ENCODE results near the gene GRID1.

The GRID1 gene

GRCh38 chr10:85603151-85603940 lies 763.2 kb downstream of the GRID1 start:
- Histone ChIP-seq H3K27ac (ENCODE audit: low read depth in 2 of 2, low read length in 2 of 2) (no peak overlapping the region), H3K4me3 (ENCODE audit: low read length in 2 of 2) (no peak overlapping the region), H3K9me3 (ENCODE audit: control insufficient read depth in 2 of 2, low read length in 2 of 2) (no peaks in the 10 kb centered on the region), H3K9ac (ENCODE audit: low read depth in 1 of 2, low read length in 2 of 2) (no peak overlapping the region), H3K27me3 (ENCODE audit: control insufficient read depth in 2 of 2, insufficient read depth in 2 of 2, low read length in 2 of 2) (no peaks in the 10 kb centered on the region), H3K36me3 (ENCODE audit: control insufficient read depth in 2 of 2, insufficient read depth in 2 of 2, low read length in 2 of 2) (no peaks in the 10 kb centered on the region), H3K4me1 (ENCODE audit: control insufficient read depth in 2 of 2, insufficient read depth in 2 of 2, low read length in 2 of 2) (no peaks in the 10 kb centered on the region)

- Histone ChIP-seq H3K4me1 (ENCODE audit: control insufficient read depth in 2 of 2, insufficient read depth in 2 of 2, low read length in 2 of 2) (no peaks in the 10 kb centered on the region), H3K4me3 (ENCODE audit: low read length in 2 of 2) (no peak overlapping the region), H3K27me3 (ENCODE audit: control insufficient read depth in 2 of 2, insufficient read depth in 2 of 2, low read length in 2 of 2) (no peaks in the 10 kb centered on the region), H3K36me3 (ENCODE audit: control insufficient read depth in 2 of 2, insufficient read depth in 2 of 2, low read length in 2 of 2) (no peaks in the 10 kb centered on the region), H3K27ac (ENCODE audit: low read depth in 2 of 2, low read length in 2 of 2) (no peak overlapping the region), H3K9me3 (ENCODE audit: control insufficient read depth in 2 of 2, low read length in 2 of 2) (no peaks in the 10 kb centered on the region), H3K9ac (ENCODE audit: low read depth in 1 of 2, low read length in 2 of 2) (no peak overlapping the region)
Measured at GRCh38 chr10:85602713-85603112, 763.9 kb downstream of the GRID1 start.

GRCh38 chr10:85602306-85602705 lies 764.3 kb downstream of the GRID1 start:
- H3K9me3 ChIP-seq (ENCODE audit: control insufficient read depth in 2 of 2, low read length in 2 of 2), result no peaks in the 10 kb centered on the region
- H3K4me3 ChIP-seq (ENCODE audit: low read length in 2 of 2), result no peak overlapping the region
- no peak overlapping the region for H3K27ac ChIP-seq (ENCODE audit: low read depth in 2 of 2, low read length in 2 of 2)
- H3K9ac ChIP-seq (ENCODE audit: low read depth in 1 of 2, low read length in 2 of 2), result no peak overlapping the region
- H3K36me3 ChIP-seq (ENCODE audit: control insufficient read depth in 2 of 2, insufficient read depth in 2 of 2, low read length in 2 of 2), result no peaks in the 10 kb centered on the region
- no peaks in the 10 kb centered on the region for H3K4me1 ChIP-seq (ENCODE audit: control insufficient read depth in 2 of 2, insufficient read depth in 2 of 2, low read length in 2 of 2)
- no peaks in the 10 kb centered on the region for H3K27me3 ChIP-seq (ENCODE audit: control insufficient read depth in 2 of 2, insufficient read depth in 2 of 2, low read length in 2 of 2)

- no peak overlapping the region for H3K4me3 ChIP-seq (ENCODE audit: low read length in 2 of 2)
- H3K9me3 ChIP-seq (ENCODE audit: control insufficient read depth in 2 of 2, low read length in 2 of 2), result no peaks in the 10 kb centered on the region
- H3K9ac ChIP-seq (ENCODE audit: low read depth in 1 of 2, low read length in 2 of 2), result no peak overlapping the region
- H3K27ac ChIP-seq (ENCODE audit: low read depth in 2 of 2, low read length in 2 of 2), result no peak overlapping the region
- H3K27me3 ChIP-seq (ENCODE audit: control insufficient read depth in 2 of 2, insufficient read depth in 2 of 2, low read length in 2 of 2), result no peaks in the 10 kb centered on the region
- H3K36me3 ChIP-seq (ENCODE audit: control insufficient read depth in 2 of 2, insufficient read depth in 2 of 2, low read length in 2 of 2), result no peaks in the 10 kb centered on the region
- no peaks in the 10 kb centered on the region for H3K4me1 ChIP-seq (ENCODE audit: control insufficient read depth in 2 of 2, insufficient read depth in 2 of 2, low read length in 2 of 2)
Measured at GRCh38 chr10:85601526-85601925, 765.1 kb downstream of the GRID1 start.

GRCh38 chr10:85600744-85601081 lies 765.9 kb downstream of the GRID1 start:
- no peaks in the 10 kb centered on the region for H3K36me3 ChIP-seq (ENCODE audit: control insufficient read depth in 2 of 2, insufficient read depth in 2 of 2, low read length in 2 of 2)
- no peaks in the 10 kb centered on the region for H3K9me3 ChIP-seq (ENCODE audit: control insufficient read depth in 2 of 2, low read length in 2 of 2)
- no peak overlapping the region for H3K27ac ChIP-seq (ENCODE audit: low read depth in 2 of 2, low read length in 2 of 2)
- no peak overlapping the region for H3K4me3 ChIP-seq (ENCODE audit: low read length in 2 of 2)
- H3K9ac ChIP-seq (ENCODE audit: low read depth in 1 of 2, low read length in 2 of 2), result no peak overlapping the region
- no peaks in the 10 kb centered on the region for H3K4me1 ChIP-seq (ENCODE audit: control insufficient read depth in 2 of 2, insufficient read depth in 2 of 2, low read length in 2 of 2)
- no peaks in the 10 kb centered on the region for H3K27me3 ChIP-seq (ENCODE audit: control insufficient read depth in 2 of 2, insufficient read depth in 2 of 2, low read length in 2 of 2)

GRCh38 chr10:85600026-85600743 lies 766.4 kb downstream of the GRID1 start:
- Histone ChIP-seq H3K4me1 (ENCODE audit: control insufficient read depth in 2 of 2, insufficient read depth in 2 of 2, low read length in 2 of 2) (no peaks in the 10 kb centered on the region), H3K9me3 (ENCODE audit: control insufficient read depth in 2 of 2, low read length in 2 of 2) (no peaks in the 10 kb centered on the region), H3K27ac (ENCODE audit: low read depth in 2 of 2, low read length in 2 of 2) (no peak overlapping the region), H3K27me3 (ENCODE audit: control insufficient read depth in 2 of 2, insufficient read depth in 2 of 2, low read length in 2 of 2) (no peaks in the 10 kb centered on the region), H3K9ac (ENCODE audit: low read depth in 1 of 2, low read length in 2 of 2) (no peak overlapping the region), H3K36me3 (ENCODE audit: control insufficient read depth in 2 of 2, insufficient read depth in 2 of 2, low read length in 2 of 2) (no peaks in the 10 kb centered on the region), H3K4me3 (ENCODE audit: low read length in 2 of 2) (no peak overlapping the region)

- Histone ChIP-seq H3K9me3 (ENCODE audit: control insufficient read depth in 2 of 2, low read length in 2 of 2) (no peaks in the 10 kb centered on the region), H3K27ac (ENCODE audit: low read depth in 2 of 2, low read length in 2 of 2) (no peak overlapping the region), H3K4me3 (ENCODE audit: low read length in 2 of 2) (no peak overlapping the region), H3K9ac (ENCODE audit: low read depth in 1 of 2, low read length in 2 of 2) (no peak overlapping the region), H3K36me3 (ENCODE audit: control insufficient read depth in 2 of 2, insufficient read depth in 2 of 2, low read length in 2 of 2) (no peaks in the 10 kb centered on the region), H3K27me3 (ENCODE audit: control insufficient read depth in 2 of 2, insufficient read depth in 2 of 2, low read length in 2 of 2) (no peaks in the 10 kb centered on the region), H3K4me1 (ENCODE audit: control insufficient read depth in 2 of 2, insufficient read depth in 2 of 2, low read length in 2 of 2) (no peaks in the 10 kb centered on the region)
Measured at GRCh38 chr10:85599081-85599480, 767.5 kb downstream of the GRID1 start.

GRCh38 chr10:85598646-85599045 lies 767.9 kb downstream of the GRID1 start:
- H3K4me3 ChIP-seq (ENCODE audit: low read length in 2 of 2), result no peak overlapping the region
- H3K27me3 ChIP-seq (ENCODE audit: control insufficient read depth in 2 of 2, insufficient read depth in 2 of 2, low read length in 2 of 2), result no peaks in the 10 kb centered on the region
- no peak overlapping the region for H3K27ac ChIP-seq (ENCODE audit: low read depth in 2 of 2, low read length in 2 of 2)
- H3K9ac ChIP-seq (ENCODE audit: low read depth in 1 of 2, low read length in 2 of 2), result no peak overlapping the region
- no peaks in the 10 kb centered on the region for H3K9me3 ChIP-seq (ENCODE audit: control insufficient read depth in 2 of 2, low read length in 2 of 2)
- no peaks in the 10 kb centered on the region for H3K4me1 ChIP-seq (ENCODE audit: control insufficient read depth in 2 of 2, insufficient read depth in 2 of 2, low read length in 2 of 2)
- no peaks in the 10 kb centered on the region for H3K36me3 ChIP-seq (ENCODE audit: control insufficient read depth in 2 of 2, insufficient read depth in 2 of 2, low read length in 2 of 2)

GRCh38 chr10:85597006-85597405 lies 769.6 kb downstream of the GRID1 start:
- Histone ChIP-seq H3K4me1 (ENCODE audit: control insufficient read depth in 2 of 2, insufficient read depth in 2 of 2, low read length in 2 of 2) (no peaks in the 10 kb centered on the region), H3K27ac (ENCODE audit: low read depth in 2 of 2, low read length in 2 of 2) (no peak overlapping the region), H3K4me3 (ENCODE audit: low read length in 2 of 2) (no peak overlapping the region), H3K9me3 (ENCODE audit: control insufficient read depth in 2 of 2, low read length in 2 of 2) (no peaks in the 10 kb centered on the region), H3K27me3 (ENCODE audit: control insufficient read depth in 2 of 2, insufficient read depth in 2 of 2, low read length in 2 of 2) (no peaks in the 10 kb centered on the region), H3K36me3 (ENCODE audit: control insufficient read depth in 2 of 2, insufficient read depth in 2 of 2, low read length in 2 of 2) (no peaks in the 10 kb centered on the region), H3K9ac (ENCODE audit: low read depth in 1 of 2, low read length in 2 of 2) (no peak overlapping the region)

GRCh38 chr10:85596389-85596788 lies 770.2 kb downstream of the GRID1 start:
- H3K27me3 ChIP-seq (ENCODE audit: control insufficient read depth in 2 of 2, insufficient read depth in 2 of 2, low read length in 2 of 2), result no peaks in the 10 kb centered on the region
- H3K4me1 ChIP-seq (ENCODE audit: control insufficient read depth in 2 of 2, insufficient read depth in 2 of 2, low read length in 2 of 2), result no peaks in the 10 kb centered on the region
- H3K9me3 ChIP-seq (ENCODE audit: control insufficient read depth in 2 of 2, low read length in 2 of 2), result no peaks in the 10 kb centered on the region
- no peak overlapping the region for H3K27ac ChIP-seq (ENCODE audit: low read depth in 2 of 2, low read length in 2 of 2)
- no peak overlapping the region for H3K9ac ChIP-seq (ENCODE audit: low read depth in 1 of 2, low read length in 2 of 2)
- no peak overlapping the region for H3K4me3 ChIP-seq (ENCODE audit: low read length in 2 of 2)
- H3K36me3 ChIP-seq (ENCODE audit: control insufficient read depth in 2 of 2, insufficient read depth in 2 of 2, low read length in 2 of 2), result no peaks in the 10 kb centered on the region
